Measurements from ENCODE around the gene SAP130.

GRCh38 chr2:127893494-127893893, 134.4 kb downstream of the SAP130 start:
- no peak for TF ChIP-seq OSR1 (CRISPR knock-in tag; IDR thresholded peaks at IDR 0.05)
- no peak for TF ChIP-seq ARNTL (CRISPR knock-in tag; IDR thresholded peaks at IDR 0.05; ENCODE audit: borderline replicate concordance, low read depth)
- TF ChIP-seq ZNF565 (CRISPR knock-in tag; conservative IDR thresholded peaks at IDR 0.05; ENCODE audit: low read depth) = no peak
- no peak for TF ChIP-seq PATZ1 (CRISPR knock-in tag; IDR thresholded peaks at IDR 0.05; ENCODE audit: borderline replicate concordance)
- no peak for TF ChIP-seq ZC3H10 (CRISPR knock-in tag; IDR thresholded peaks at IDR 0.05)
- TF ChIP-seq BACH2 (CRISPR knock-in tag; IDR thresholded peaks at IDR 0.05; ENCODE audit: borderline replicate concordance) = no peak

Data from SK-N-SH treated with all-trans-retinoic acid at 6 μM for 48 hours (cell line).